GM18907 (cell line): ENCODE results near the gene AGER.
"Not testable (repeated sequence)": the region's sequence is repeated elsewhere in the genome, so short reads cannot be mapped to it uniquely, and the experiment has no call there.

Source experiments
- ATAC-seq: cut with Tn5 transposase; IDR thresholded peaks from one replicate; pipeline ENCODE4 v1.9.1; 2021; ENCODE audit warnings: mild to moderate bottlenecking, moderate library complexity; ENCODE audit not compliant: unreplicated experiment

The AGER gene

GRCh38 chr6:32151181-32151862 is 32.7 kb downstream of the AGER start:
- ATAC-seq, result no peak

- no peak for ATAC-seq
Observed at GRCh38 chr6:32149932-32150870, 33.9 kb downstream of the AGER start.

- ATAC-seq, result no peak
Observed at GRCh38 chr6:32149092-32149755, 34.8 kb downstream of the AGER start.

- no peak for ATAC-seq
Observed at GRCh38 chr6:32148289-32149091, 35.6 kb downstream of the AGER start.

GRCh38 chr6:32147401-32148132 is 36.5 kb downstream of the AGER start:
- ATAC-seq, result no peak

GRCh38 chr6:32146687-32147086 is 37.4 kb downstream of the AGER start:
- no peak for ATAC-seq

- no peak for ATAC-seq
Observed at GRCh38 chr6:32146287-32146686, 37.8 kb downstream of the AGER start.

GRCh38 chr6:32144238-32144637 is 39.8 kb downstream of the AGER start:
- not testable (repeated sequence) for ATAC-seq

GRCh38 chr6:32140420-32141046 is 43.5 kb downstream of the AGER start:
- no peak for ATAC-seq

- ATAC-seq, result no peak
Observed at GRCh38 chr6:32139590-32139989, 44.5 kb downstream of the AGER start.

GRCh38 chr6:32137454-32137853 is 46.6 kb downstream of the AGER start:
- ATAC-seq, result no peak

GRCh38 chr6:32133786-32134185 is 50.3 kb downstream of the AGER start:
- ATAC-seq, result no peak

GRCh38 chr6:32132110-32132509 is 51.9 kb downstream of the AGER start:
- no peak for ATAC-seq

- no peak for ATAC-seq
Observed at GRCh38 chr6:32131439-32131948, 52.6 kb downstream of the AGER start.
